DMS 273 (cell line): ENCODE results near the gene INCA1.

Experiments
- DNase-seq: peaks from one replicate; lab custom pipeline; 2025; ENCODE audit not compliant: unreplicated experiment; lab: John Stamatoyannopoulos, UW

INCA1 gene

DNA sequence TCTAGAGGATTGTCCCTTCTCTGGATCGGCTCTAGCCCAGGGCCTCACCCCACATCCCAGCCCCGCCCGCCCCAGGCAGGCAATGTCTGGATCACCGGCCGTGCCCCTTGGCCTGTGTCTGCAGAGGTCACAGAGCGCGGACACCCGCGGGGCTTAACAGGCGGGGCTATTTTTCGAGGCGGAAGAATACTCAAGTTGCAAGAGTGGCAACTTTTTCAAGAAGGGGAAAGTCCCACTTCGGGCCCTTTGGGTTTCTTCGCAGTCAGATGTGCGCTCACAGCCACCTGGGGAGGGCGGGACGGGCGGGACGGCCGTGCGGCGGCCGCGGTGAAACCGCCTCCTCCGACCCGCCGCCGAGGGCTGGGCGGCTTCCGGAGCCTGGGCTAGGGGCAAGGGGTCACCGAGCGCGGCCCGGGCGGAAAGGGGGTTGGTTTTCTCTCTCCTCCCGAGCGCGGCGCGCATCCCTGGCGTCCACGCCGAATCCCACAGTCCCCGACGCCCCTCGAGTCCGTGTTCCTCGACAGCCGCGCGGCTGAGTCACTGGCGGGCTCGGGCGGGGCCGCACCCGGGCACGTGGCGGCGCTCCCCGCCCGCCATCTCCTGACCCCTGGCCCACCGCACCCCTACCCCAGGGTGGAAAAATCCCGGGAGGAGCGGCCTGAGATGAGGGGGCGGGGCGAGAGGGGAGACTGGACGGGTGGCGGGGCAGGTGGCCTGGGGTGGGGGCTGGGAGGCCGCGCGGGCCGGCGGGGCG lies 47.8 kb downstream of the INCA1 start:
- peak; percentile 72 for DNase-seq

DNA sequence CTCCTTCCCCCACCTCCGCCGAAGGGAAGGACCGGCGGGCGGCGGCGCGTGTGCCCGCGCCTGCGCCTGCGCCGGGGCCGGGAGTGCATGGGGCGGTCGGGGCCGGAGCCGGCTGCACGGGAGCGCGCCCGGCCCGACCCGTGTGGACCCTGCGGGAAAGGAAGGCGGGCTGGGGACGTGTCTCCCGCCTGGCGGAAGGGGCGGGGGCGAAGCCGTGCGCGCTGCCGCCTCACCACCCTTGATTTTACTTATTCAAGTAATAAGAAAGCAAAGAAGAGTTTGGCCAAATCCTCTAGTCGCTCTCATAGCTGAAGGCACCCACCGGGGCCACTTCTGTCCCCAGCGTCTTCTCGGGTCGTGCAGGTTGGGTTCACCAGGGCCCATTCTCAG lies 48.4 kb downstream of the INCA1 start:
- DNase-seq = peak; percentile 94

DNA sequence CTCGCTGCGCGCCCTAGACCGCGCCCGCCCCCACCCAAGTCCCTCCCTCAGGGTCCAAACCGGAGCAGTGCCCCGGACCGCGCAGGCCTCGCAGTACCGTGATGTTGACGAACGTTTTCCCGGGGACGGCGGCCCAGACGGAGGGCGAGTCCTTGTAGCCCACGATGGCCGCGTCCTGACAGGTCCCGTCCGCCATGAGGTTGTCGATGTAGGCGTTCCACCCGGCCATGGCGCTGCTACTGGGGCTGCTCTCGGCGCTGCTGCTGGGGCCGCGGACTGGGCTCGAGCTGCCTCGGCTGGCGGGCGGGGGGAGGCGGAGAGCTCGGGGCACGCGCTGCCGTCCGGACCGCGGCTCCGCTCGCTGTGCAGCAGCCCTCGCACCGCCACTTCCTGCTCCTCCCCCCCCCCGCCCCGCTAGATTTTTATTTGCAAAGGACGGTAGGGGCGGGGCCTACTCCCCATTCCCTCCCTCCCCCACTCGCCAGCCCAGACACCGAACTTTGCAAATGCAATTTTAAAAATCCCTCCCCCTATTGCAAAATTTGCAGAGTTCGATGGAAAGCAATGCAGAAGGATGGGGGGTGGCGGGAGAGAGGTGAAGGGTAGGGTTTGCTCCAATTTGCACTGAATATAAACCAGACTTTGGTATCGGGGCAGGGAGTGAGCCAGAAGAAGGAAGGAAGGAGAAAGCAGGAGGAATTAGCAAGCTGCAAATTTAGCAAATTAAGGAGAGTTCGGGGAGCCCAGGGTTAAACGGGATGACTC lies 49.0 kb downstream of the INCA1 start, which contains the start of gene PFN1:
Gene PFN1 (minus strand): TSS at position 365 of the 765 bp plus-strand sequence. CDS start 136 bp downstream, at position 229.
- DNase-seq = peak; percentile 87

DNA sequence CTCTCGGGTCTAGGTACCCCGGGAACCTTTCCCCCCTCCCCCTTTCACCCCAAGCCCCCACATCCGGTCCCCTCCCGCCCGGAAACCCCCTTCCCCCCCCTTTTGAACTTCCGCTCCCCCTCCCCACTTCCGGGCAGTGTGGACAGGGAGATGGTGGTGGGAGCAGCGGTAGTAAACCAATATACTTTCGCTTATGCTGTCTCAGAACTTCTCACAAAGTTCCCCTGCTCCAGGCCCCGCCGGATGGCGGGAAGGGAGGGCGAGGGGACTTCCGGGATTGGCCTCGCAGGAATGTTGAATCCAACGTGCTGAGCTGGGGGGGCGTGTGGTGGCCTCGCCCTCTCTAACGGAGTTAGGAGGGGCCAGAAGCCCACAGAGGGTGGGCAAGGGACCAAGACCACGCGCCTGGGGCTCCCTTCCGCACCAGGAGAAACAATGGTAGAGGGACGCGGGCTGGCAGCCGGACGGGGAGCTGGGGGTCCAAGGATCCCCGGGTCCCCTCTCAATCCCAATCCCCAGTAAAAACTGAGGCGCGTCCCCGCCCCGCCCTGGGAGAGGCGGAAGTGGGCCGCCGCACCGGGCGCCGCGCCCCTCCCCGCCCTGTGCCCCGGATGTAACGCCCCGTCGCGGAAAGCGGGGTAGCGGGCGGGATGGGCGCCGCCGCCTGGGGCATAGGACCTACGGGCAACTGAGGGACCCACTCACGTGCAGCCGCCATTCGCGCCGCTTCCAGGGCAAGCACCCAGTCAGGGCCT lies 49.7 kb downstream of the INCA1 start:
- DNase-seq = peak; percentile 67

DNA sequence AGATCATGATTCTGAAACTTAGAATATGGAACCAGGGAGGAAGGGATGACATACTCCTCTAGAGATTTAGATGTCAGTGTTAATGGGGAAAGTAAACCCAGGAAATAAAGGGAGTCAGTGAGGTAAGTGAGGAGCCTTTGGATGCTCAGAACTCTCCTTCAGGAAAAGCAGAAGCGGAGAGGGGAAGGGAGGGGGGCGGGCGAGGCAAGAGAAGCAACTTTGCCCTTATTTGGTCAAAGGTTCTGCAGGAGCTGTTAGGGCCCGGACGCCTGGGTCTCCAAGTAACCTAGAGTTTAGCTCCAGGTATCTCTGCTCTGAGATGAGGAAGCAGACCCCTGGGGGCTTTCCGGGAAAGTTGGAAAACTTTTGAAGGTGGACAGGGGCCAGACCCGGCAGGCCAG lies 50.3 kb downstream of the INCA1 start:
- peak; percentile 33 for DNase-seq

DNA sequence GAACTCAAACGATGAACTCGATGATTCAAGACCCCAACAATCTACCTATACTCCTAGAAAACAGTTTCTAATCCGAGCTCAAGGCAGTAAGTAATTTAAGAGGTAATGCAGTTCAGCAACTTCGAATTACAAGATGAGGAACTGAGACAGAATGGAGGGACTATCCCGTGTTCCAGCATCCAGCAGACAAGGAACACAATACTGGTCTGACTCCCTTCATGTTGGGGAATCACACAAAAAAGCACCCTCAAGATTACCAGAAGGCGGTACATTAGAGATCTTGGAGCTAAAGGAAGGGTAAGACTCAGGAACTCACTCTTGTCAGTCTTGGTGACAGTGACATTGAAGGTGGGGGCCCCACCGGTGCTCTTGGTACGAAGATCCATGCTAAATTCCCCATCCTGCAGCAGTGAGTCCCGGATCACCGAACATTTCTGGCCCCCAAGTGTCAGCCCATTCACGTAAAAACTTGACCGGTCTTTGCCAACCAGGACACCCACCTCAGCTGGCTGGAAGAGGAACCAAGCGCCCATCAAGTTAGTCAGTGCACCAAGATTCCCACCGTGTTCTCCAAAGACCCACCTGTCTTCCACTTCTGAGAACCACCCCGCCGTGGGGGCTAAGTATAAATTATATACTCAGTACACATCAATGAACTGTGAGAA lies 50.9 kb downstream of the INCA1 start:
- no peak for DNase-seq

DNA sequence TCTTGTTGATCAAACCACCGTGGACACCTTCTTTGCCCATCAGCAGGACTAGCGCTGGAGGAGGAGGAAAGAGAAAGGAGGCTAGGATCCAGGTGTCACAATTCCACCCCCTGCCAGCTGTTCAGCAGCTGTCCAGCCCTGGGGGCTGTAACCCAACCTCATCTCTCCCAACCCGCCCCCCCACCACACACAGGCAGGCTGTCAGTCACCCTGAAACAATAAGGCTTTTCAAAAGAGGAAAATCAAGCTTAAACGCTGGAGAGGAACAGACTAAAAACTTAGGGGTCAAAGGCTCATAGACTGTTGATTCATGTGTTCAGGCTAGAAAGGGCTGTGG lies 51.4 kb downstream of the INCA1 start:
- DNase-seq = peak; percentile 61

DNA sequence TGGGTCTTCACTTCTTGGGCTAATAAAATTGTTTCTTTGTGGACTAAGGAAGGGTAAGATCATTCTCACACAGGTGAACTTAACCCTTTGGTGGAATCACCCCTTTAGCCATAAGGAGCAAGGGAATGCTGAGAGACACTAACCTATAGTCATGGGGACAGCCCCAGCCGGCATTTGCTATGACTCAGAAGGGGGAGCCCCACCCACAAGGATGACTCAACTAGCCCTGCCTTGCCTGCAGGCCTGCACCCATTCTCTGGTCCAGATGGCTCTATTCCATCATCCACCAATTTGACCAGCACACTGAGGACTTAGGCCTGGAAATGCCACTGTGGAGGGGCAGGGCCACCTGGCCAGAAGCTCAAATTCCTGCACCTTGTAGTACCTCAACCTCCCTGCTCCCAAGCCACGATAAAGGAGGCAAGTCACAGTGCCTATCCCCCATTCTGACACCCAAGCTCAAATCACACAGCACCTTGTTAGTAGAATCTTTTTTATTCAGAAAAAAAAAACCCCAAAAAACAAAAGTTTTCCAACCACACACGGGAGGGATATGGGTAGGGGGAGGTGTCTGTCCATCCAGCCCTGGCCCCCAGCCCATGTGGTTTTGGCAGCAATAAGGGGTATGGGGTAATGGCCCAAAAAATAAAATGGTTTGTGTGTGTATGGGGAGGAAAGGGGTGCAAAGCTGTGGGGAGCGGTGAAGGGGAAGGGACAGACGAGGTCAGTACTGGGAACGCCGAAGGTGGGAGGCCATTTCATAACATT lies 52.0 kb downstream of the INCA1 start:
- DNase-seq = peak; percentile 80

DNA sequence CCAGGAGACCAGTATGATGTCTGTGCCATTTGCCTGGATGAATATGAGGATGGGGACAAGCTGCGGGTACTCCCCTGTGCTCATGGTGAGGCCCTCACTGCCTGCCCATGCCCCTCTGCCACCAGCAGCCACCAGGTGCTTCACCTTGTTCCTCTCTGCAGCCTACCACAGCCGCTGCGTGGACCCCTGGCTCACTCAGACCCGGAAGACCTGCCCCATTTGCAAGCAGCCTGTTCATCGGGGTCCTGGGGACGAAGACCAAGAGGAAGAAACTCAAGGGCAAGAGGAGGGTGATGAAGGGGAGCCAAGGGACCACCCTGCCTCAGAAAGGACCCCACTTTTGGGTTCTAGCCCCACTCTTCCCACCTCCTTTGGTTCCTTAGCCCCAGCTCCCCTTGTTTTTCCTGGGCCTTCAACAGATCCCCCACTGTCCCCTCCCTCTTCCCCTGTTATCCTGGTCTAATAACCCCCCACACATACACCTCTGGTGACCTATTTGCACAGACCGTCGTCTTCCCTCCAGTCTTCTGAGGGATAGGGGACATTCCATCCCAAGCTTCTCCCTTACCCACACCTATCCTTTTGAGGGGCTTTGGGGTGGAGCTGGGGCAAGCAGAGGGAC lies 52.7 kb downstream of the INCA1 start:
- no peak for DNase-seq

DNA sequence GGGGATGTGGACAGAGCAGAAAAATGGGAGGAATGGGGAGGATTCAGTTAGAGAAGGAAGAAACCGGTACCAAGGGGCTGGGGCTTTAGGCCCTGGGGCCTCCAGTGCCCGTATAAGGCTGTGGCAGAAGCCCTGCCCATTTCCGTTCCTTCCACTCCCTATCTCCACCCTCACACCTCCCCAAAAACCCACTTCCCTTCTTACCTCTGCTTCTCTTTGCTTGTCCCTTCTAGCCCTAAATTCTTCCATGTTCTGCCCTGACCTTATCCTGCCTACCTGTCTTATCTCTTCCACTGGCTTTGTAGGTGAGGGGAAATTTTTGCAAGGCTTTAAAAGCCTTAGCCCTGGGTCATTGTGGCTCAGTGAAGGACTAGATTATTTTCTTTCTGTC lies 53.2 kb downstream of the INCA1 start:
- peak; percentile 32 for DNase-seq

DNA sequence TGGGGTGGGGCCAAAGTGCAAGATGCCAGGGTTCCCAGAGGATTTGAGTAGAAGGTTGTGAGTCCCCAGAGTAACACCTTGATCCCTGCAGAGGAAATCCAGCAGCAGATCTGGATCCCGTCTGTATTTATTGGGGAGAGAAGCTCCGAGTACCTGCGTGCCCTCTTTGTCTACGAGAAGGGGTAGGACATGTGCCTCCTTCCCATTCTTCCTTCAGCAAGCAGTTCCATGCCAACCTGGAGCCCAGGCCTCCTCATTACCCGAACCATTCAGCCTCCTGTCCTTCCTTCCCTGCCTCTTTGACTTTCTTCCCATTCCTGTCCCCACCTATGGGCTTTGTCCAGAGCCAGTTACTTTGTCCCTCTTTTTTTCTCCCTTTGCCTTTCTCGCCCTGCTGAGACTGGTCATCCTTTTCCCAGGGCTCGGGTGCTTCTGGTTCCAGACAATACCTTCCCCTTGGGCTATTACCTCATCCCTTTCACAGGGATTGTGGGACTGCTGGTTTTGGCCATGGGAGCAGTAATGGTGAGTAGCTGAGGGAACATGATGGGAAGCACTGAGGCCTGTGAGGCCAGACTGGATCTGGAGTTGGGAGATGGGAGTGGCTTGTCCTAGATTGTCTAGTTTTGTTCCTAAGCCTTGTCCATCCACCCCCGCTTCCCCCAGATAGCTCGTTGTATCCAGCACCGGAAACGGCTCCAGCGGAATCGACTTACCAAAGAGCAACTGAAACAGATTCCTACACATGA lies 54.4 kb downstream of the INCA1 start:
- DNase-seq = no peak

DNA sequence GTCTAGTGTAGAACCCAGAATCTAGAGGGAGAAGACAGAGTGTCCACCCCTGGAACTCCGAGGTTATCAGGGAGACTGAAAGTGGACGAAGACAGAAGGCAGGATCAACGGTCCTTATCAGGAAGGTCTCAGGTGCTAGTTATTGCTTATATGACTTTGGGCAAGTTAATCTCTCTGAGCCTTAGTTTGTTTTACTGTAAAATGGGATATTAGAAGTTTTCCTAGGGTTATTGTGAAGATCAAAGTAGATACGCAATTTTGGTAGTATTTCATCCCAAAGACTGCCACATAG lies 56.1 kb downstream of the INCA1 start:
- no peak for DNase-seq

DNA sequence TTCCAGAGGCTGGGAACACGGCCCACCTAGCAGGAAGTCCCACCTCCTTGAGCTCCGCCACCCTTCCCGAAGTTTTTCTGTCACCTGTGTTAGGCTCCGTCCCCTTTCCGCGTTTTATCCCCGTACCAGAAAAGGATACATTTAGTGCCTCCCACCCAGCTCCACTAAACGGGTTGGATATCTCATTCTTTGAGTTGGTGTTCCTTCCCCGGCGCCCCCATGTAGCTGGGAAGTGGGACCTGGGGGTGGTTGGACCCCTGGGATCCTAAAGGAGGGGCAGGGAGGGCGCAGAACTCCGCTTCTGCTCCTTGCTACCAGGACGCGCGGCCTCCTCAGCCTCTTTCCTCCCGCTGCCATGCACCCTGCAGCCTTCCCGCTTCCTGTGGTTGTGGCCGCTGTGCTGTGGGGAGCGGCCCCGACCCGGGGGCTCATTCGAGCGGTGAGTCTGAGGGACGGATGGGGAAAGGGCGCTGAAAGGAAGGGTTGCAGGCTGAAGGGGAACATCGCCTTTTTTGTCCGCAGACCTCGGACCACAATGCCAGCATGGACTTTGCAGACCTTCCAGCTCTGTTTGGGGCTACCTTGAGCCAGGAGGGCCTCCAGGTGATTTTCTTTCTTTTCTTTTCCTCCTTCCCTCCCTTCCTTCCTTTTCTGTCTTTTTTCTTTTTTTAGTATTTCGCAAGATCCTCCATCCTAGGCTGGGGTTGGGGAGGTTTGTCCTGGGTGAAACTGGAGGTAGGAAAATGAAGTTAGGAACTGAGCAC lies 56.6 kb downstream of the INCA1 start:
- DNase-seq = peak; percentile 57

DNA sequence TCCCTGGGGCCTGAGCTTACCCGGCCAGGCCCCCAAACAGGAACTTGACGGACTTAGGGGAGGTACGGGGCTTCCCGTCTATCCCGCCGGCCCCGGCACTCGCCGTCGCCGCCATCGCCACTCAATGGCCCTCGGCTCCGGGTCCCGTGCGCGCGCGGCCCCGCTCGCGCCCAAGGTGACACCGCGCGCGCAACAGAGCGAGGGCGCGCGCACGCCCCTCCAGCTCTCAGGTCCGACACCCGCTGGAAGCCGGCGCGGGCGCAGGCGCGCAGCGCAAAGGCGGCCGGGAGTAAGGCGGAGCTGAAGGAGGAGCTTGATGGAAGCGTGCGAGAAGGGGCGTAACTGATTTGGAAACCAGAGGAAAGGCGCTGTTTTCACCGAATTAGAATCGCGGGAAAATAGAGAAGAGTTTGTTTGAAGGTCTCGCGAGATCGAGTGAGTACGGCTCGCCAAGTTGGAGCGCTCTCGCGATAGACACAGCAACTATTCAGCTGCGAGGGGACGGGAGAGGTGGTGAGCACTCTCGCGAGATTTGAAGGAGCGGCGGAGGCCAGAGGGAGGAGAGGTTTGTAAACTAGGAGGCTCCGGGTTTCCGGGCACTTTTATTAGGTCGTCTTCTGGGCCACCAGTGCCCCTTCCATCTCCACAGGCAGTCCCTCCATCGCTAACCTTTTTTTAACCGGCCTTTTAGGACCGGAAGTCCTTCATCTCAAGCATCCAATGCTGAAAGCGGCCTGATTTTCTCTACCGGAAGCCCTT lies 57.3 kb downstream of the INCA1 start, which contains the start of the genes RNF167 and SLC25A11:
Gene RNF167 (plus strand): TSS at position 473 of the 759 bp plus-strand sequence. CDS start 642 bp downstream, outside the sequence.
Gene SLC25A11 (minus strand): TSS at position 251 of the 759 bp plus-strand sequence. CDS start 136 bp downstream, at position 115.
- peak; percentile 99 for DNase-seq

DNA sequence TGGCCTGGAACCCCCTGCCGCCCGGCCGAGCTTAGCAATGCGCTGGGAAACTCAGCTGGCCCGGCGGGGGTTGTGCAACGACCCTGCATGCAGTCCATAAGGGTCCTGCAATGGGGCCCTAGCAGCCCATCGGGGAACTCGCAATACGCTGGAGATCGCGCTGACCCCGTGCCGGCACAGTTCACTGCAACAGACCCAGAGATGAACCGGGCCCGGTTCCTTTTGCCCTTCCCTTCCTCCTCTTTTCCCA lies 57.9 kb downstream of the INCA1 start:
- DNase-seq = no peak

DNA sequence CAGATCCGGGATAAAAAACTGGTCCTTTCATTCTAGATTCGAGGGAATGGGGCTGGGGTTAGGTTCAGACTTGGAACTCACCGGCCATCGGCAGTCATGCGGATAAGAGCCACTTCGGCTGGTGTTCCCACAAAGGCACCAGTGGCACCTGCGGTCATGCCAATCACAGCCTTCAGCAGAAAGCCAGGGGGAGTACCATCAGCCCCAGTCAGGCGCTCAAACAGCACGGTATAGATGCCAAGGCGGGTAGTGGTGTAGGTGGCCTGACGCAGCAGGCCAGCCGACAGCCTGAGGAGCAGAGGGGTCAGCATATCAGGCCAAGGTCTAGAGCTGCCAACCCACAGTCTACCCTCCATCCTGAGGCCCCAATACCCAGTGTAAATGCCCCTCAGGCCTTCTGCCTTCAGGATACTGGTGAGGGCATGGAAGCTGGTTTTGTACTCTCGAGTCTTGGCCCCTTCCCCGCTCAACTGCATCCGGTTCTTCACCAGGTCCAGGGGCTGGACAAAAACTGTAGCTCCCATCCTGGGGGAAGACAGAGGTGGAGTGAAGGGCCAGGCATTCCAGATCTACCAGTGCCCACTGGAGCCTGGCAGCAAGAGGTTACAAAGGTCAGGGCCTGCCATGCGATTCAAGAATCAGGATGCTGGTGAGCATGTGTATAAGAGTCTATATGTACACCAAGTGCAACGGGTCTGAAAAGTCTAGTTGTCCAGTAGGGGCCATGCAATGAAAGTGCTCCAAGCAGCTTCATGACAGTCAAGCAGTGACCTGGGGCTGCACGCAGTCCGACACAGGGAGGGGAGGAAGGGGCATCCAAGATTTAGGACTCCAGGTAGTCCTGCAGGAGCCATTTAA lies 58.4 kb downstream of the INCA1 start:
- DNase-seq = peak; percentile 44
